ENCODE results near the gene BLZF1.
A peak's percentile ranks its signal among the peaks of the same experiment; 100 is the strongest.
"Not testable (repeated sequence)": the region's sequence is repeated elsewhere in the genome, so short reads cannot be mapped to it uniquely, and the experiment has no call there.

The BLZF1 gene, protein sequence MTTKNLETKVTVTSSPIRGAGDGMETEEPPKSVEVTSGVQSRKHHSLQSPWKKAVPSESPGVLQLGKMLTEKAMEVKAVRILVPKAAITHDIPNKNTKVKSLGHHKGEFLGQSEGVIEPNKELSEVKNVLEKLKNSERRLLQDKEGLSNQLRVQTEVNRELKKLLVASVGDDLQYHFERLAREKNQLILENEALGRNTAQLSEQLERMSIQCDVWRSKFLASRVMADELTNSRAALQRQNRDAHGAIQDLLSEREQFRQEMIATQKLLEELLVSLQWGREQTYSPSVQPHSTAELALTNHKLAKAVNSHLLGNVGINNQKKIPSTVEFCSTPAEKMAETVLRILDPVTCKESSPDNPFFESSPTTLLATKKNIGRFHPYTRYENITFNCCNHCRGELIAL
- 24.3 to 33.7 reads per million in 2 donors for total RNA-seq

DNA sequence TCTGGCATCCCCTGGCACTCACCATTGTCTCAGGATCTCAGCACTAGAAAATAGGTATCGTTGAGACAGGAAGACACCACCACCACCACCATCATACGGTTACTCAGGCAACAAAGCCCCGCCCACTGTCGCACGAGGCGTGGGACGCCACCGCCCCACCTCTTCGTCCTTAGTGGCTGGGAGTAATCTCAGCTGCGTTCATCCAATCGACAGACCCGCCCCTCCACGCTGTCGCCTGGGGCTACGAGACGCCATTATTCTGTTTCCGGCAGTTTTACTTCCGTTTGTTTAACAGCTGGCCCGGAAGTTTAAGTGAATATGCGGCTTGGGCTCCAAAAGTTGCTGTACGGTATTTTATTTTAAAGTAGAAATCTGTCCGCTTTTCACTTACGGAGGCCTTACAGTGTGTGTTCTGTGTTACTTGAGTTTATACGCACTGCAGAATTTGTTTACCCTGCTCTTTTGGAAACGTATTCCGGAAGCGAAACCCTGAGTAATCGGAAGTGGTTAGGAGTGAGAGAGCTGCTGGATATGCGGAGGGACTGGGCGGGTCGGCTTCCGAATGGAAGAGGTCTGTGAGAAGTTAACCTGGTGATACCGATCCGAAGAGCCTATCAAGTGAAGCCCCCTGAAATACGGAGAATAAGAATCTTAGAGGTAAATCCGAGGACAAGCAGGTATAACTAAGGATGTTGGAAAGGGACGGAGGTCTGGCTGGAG is at the start of gene BLZF1, which contains the start of gene NME7:
Gene BLZF1, plus strand, starts transcription at position 510 of the 720 bp plus-strand sequence. CDS start 1,328 bp downstream, outside the sequence.
Gene NME7, minus strand, starts transcription at position 112 of the 720 bp plus-strand sequence. Its CDS starts 87 bp downstream, at position 25.
- DNase-seq = peak; percentile 91 to 100 (median 97)

DNA sequence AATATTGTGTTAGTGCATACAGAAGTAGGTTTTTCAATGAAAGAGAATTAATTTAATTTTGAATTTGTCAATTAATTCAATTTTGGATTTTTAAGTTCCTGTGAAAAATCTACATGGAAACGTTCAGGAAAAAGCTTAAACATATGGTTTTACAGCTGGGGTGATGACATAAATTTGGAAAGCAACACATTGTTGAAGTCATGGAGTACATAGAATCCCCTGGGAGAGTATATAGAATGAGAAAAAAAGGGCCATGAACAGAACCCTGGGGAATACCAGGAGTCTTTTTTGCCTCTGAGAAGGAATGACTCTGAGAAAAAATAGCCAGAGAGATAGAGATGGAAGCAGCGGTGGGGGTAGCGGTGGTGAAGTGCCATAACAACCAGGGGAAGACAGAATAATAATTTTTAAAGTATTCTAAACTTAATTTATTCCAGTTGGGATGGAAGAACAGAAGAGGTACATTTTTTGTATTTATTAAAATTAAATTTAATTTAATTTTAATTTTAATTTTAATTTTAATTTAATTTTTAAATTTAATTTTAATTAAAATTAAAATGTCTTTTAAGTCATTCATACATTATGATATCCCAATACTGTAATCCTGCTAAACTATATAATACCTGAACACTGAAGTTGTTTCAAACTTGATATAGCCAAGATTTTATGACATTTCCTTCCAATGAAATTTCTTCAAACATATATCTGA is 49.3 kb upstream of the BLZF1 start:
- DNase-seq = no peak

DNA sequence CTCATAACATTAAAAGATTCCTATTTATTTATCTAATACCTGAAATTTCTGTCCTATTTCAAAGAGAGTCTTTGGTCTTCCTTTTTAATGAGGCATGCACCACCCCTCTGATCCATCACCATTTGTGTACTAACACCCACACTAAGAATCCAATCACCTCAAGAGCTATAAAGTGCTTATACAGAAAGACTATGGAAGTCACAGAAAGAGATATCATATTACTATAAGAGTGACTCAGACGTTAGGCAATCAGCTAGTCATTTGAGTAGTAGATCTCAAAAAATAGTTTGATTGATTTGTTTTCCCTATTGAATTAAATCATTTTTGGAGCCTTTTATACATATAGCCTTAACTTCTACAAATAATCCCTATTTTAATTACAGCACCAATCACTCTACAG is 46.5 kb upstream of the BLZF1 start:
- no peak for DNase-seq

DNA sequence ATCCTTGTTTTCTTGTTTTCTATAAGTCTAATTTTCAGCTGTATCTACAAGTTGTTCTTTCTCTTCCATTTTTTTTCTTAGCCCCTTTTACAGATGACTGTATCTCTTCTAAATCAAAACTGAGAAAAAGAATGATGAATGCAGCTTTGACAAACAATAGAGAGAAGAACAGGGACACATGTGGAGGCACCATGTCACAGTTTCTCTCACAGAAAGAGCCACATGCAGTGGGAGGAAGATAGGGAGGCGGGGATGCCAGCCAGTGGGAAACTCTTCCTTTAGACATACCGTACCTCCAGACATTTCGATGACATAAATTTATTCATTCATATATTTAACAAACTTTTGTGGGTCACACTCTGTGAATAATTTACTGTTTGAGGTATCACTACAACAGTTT is 45.9 kb upstream of the BLZF1 start:
- DNase-seq = no peak

DNA sequence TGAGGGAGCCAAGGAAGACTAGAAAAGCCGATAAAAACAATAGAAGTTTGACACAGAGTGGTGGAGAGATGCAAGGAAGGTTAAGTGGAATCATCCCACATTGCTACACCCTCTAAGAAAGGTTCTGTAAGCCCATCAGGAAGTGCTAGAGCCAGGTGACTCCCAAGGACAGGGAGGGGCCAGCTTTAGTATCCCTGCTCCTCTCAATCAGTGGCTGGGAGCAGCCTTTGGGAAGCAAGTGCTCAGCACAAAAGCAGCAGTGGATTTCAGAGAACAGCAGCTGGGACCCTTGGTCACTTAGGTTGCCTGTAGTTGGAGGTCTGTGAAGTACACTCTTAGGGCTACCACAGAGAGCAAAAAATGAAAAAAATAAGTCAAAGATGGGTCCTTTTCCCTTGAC is 42.9 kb upstream of the BLZF1 start:
- no peak for DNase-seq

DNA sequence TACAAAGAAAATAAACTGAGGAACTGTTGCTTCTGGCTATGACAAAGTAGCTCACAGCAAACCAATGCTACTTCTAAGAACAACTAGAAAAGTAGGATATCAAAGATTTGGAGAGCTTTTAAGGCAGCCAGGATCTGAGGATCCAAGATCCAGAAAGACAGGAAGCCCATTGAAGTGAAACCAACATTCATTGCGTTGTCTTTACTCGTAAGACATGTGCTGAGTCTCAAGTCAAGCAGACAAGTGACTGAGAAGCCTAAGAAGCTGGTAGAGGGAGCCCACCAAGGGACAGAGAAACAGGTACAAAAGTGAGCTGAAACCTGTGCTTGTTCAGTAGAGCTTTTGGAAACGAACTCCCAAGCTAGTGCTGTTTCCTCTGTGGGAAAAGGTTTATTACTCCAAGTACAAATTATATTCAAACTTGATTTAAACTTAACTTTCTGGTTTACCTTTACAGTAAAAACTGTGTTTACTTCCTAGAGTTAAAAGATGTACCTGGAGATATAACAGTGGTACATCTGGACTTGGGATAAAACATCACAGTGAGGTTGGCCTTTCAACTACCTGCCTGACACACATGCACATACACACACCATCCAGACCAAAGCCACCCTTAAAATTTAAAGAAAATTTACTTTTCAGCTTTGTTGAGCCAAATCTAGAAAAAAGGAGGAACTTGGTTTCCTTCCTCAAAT is 41.6 kb upstream of the BLZF1 start:
- no peak for DNase-seq

DNA sequence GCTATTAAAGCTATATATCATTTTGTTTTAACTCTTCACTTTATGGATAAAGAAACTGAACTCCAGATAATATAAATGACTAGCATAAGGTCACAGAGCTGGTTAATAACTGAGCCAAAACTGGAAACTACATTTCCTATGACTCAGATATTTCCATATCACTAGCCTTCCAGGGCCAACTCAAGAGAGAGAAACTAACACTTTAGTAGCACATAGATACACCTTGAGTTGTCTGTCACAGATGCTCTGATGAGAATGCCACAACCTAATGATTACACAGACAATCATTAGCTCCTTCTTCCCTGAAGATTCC is 41.1 kb upstream of the BLZF1 start:
- peak in 1 of 5 experiments; percentile 16 for DNase-seq

DNA sequence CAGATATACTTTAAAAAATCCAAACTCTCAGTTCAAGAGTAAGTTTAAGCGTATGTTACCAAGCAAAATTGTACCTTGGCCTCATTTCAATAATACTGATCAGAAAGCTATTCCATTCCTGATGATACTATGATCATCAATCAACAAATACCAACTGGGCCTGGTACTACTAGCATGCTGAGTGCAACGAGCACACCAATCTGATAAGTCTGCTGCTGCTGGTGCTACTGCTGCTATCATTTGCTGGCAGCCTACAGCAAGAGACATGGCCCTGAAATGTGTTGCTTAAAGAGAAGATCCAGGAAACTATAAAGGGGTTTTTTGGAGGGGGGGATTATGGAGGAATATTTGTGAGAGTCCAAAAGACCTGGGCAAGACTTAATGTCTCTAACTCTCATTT is 40.1 kb upstream of the BLZF1 start:
- no peak for DNase-seq

DNA sequence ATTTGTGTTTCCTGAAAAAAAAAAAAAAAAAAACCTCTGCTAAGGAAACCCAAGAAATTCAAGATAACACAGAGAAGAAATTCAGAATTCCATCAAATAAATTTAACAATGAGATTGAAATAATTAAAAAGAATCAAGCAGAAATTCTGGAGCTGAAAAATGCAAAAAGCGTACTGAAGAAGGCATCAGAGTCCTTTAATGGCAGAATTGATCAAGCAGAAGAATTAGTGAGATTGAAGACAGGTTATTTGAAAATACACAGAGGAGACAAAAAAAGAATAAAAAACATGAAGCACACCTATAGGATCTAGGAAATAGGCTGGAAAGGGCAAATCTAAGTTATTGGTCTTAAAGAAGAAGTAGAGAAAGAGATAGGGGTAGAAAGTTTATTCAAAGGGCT is 38.6 kb upstream of the BLZF1 start:
- DNase-seq = no peak

DNA sequence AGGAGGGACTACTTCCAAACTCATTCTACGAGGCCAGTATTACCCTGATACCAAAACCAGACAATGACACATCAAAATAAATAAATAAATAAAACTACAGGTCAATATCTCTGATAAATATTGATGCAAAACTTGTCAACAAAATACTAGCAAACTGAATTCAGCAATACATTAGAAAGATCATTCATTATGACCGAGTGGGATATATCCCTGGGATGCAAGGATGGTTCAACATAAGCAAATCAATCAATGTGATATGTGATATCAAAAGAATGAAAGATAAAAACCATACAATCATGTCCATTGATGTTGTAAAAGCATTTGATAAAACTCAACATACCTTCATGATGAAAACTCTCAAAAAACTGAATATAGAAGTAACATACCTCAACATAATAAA is 37.1 kb upstream of the BLZF1 start:
- DNase-seq = no peak

DNA sequence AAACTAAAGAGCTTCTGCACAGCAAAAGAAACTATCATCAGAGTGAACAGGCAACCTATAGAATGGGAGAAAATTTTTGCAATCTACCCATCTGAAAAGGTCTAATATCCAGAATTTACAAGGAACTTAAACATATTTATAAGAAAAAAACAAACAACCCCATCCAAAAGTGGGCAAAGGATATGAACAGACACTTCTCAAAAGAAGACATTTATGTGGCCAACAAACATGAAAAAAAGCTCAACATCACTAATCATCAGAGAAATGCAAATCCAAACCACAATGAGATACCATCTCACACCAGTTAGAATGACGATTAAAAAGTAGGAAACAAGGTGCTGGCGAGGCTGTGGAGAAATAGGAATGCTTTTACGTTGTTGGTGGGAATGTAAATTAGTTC is 33.3 kb upstream of the BLZF1 start:
- not testable (repeated sequence) for DNase-seq

DNA sequence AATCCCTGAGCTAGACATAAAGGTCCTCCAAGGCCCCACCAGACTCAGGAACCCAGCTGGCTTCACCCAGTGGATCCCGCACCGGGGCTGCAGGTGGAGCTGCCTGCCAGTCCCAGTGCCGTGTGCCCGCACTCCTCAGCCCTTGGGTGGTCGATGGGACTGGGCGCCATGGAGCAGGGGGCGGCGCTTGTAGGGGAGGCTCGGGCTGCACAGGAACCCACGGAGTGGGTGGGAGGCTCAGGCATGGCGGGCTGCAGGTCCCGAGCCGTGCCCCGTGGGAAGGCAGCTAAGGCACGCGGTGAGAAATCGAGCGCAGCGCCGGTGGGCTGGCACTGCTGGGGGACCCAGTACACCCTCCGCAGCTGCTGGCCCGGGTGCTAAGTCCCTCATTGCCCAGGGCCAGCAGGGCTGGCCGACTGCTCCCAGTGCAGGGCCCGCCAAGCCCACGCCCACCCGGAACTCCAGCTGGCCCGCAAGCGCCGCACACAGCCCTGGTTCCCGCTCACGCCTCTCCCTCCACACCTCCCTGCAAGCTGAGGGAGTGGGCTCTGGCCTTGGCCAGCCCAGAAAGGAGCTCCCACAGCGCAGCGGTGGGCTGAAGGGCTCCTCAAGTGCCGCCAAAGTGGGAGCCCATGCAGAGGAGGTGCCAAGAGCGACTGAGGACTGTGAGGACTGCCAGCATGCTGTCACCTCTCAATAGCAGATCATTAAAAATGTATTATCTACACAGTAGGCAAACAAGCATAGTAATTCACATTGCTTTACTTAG is 30.9 kb upstream of the BLZF1 start:
- not testable (repeated sequence) for DNase-seq

DNA sequence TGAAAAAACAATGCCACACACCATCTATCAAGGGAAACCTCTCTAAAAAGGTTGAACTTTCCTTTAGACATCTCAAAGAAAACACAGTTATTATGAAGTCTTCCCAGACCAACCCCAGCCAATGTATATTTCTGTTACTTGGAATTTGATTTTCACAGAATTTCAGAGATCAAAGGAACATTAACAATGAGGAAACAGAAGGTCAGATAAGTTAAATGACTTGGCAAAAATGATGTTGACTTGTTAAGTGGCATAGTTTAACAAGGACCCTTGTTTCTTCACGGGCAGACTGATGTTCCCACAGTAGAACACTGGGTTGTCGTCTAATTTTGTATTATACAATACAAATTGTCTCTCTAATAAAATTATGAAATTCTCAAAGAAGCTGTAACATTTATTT is 29.4 kb upstream of the BLZF1 start:
- DNase-seq = no peak

DNA sequence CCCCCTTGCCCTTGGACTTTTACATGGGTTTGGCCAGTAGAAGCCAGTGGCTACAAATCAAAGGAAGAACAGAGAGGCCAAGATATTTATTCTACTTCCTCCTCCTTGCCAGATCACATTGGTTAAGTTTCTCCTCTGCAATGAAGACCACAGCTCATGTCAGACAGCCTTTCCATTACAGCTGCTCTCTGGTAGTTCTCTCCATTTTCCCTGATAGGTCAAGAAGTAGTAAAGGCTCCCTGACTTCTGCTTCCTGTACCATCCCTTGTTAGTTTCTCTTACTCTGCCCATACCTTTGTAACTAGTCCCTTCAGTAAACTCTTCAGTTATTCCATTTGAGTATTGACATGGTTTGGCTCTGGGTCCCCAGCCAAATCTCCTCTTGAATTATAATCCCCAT is 28.2 kb upstream of the BLZF1 start:
- DNase-seq = no peak

DNA sequence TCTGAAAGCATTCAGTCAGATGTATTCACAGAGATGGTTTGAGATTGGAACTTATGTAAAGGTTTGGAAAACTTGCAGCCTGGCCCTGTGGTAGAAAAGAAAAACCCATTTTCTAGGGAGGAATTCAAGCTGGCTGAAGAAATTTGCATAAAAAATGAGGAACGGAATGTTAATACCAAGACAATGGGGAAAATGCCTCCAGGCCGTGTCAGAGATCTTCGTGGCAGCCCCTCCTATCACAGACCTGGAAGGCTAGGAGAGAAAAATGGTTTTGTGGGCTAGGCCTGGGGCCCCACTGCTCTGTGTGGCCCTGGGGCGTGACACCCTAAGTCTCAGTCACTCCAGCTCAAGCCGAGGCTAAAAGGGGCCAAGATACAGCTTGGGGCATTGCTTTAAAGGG is 27.1 kb upstream of the BLZF1 start:
- DNase-seq = no peak

DNA sequence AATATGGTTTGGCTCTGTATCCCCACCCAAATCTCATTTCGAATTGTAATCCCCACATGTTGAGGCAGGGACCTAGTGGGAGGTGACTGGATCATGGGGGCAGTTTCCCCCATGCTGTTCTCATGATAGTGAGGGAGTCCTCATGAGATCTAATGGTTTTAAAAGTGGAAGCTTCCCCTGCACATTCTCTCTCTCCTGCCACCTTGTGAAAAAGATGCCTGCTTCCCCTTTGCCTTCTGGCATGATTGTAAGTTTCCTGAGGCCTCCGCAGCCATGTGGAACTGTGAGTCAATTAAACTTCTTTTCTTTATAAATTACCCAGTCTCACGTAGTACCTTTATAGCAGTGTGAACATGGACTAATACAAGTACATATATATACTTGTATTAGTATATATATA is 25.9 kb upstream of the BLZF1 start:
- DNase-seq = not testable (repeated sequence)

DNA sequence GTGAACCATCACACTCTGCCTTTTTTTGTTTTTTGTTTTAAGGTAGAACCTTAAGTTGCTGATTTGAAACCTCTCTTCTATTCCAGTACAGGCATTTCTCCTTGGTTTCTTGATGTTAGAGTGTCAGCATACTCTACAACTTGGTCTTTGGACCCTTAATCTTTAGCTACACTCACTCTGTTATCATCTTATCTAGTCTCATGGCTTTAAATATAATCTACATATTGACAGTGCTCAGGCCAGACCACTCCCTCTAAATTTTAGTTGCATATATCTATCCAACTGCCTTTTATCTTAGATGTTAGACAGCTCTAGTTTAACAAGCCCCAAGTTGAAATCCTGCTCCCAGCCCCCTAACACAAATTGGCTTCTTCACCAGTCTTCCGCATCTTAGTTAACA is 22.5 kb upstream of the BLZF1 start:
- DNase-seq = no peak

DNA sequence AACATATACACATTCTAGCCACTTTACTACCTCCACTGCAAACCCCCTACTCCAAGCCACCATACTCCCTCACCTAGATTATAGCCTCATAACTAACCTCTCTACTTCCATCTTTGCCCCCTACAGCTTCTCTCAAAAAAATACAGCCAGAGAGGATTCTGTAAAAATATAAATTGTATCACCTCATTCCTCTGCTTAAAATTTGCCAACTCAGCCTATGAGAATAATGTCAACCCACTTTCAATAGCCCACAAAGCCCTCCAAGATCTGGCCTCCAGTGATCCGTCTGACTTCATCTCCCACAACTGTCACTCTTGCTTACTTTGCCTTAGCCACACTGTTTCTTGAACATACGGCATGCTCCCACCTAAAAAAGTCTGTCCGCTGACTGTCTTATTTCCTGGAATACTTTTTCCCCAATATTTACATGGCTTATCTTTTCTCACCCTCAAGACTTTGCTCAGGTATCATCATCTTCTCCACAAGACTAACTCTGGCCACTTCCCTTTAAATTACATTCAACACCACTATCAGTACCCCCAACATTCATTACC is 21.9 kb upstream of the BLZF1 start:
- DNase-seq = no peak

DNA sequence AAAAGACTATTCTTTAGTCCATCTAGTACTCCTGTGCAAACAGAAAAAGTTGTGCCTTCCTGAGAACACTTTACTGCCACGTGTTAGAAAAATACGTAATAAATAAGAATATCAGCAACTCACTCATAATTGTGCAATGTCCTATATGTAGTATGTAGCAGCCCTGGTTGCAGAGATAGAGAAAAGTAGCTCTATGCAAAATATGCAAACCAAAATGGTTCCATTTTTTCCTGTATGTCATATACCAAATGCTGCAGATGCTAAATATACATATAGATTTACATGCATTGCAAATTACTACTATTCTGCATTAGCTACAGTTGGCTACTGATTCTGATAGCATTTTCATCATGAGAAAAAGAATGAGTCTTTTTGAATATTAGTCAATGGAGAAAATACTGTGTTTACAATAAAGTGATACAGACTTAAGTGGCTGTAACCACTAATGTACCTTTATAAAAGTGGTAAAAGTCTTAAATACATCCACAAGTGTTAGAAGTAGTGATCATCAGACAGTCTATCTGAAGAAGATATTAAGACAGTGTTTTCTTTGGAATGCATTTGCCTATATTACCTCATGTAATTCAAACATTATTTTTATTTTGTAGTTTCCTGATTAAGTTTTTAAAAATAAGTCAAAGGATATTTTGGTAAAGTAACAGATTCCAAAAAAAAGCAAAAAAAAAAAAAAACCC is 20.2 kb upstream of the BLZF1 start:
- no peak for DNase-seq

DNA sequence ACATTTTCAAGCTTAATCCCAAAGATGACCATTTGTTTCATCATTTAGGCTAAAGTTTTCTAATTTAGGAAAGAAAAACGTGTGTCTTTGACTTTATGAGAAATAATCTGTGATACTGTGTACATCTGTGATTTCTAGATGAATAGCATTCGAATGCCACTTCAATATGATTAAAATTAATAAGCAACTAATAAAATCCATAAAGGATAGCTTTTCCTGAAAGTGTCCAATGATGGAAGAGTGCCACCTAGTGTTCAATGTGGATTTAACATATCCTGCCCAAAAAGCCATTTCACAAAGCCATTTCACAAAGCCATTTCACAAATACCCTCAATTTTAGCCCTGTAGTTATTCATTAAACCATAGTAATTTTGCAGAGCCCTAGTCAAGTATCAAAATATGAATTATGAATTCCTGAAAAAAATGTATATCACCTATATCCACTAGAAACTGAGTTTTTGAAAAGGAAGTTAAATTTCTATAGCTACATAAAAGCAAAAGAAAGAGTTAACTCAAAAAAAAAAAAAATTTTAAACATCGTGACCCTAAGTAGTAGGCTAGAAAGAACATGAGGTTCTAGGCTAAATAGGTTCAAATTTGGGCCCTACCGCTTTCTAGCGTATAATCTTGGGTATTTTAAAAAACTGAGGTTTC is 19.5 kb upstream of the BLZF1 start:
- peak in 2 of 5 experiments; percentile 19 to 57 for DNase-seq

DNA sequence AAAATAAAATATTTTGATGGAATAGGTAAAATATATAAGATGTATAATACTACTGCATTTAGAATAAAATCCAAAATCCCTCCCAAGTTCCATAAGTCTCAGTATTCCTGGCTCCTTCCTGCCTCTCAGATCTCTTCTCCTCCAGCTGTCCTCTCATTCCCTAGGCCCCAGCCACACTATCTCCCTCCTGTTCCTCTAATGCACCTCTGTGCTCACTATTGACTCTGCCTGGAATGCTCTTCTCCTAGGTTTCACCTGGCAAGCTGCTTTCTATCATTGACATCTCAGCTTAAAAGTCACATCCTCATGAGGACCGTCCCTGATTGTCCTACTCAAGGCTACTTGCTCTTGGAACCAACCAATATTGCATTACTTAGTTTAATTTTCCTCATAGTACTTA is 7.6 kb upstream of the BLZF1 start:
- no peak for DNase-seq

Data from T-helper 2 cell (primary cell).